Muscle layer of duodenum (tissue), 2 donors: ENCODE data around the gene TRRAP.
A peak's percentile ranks its signal among the peaks of the same experiment; 100 is the strongest.
"Not testable (repeated sequence)": the region's sequence is repeated elsewhere in the genome, so short reads cannot be mapped to it uniquely, and the experiment has no call there.

Experiments used
- H3K27ac ChIP-seq: one replicate; pipeline ENCODE4 v1.7.0; 2013; ENCODE audit warnings: mild to moderate bottlenecking, low read length
- H3K27me3 ChIP-seq: one replicate; pipeline ENCODE4 v1.7.0; 2013; ENCODE audit warnings: low read depth, mild to moderate bottlenecking, control low read depth, low read length
- H3K36me3 ChIP-seq, 2 donors: one replicate each; pipeline ENCODE4 v1.7.0; 2013; ENCODE audit warnings: low read length in 2 of 2, control low read depth in 1 of 2, mild to moderate bottlenecking in 1 of 2; ENCODE audit not compliant: insufficient read depth in 2 of 2, control insufficient read depth in 1 of 2
- H3K4me1 ChIP-seq, 2 donors: one replicate each; pipeline ENCODE4 v1.7.0; 2013; ENCODE audit warnings: low read length in 2 of 2, mild to moderate bottlenecking in 2 of 2, control low read depth in 1 of 2, moderate library complexity in 1 of 2; ENCODE audit not compliant: insufficient read depth in 2 of 2, control insufficient read depth in 1 of 2
- H3K4me3 ChIP-seq, 2 donors: one replicate each; pipeline ENCODE4 v1.7.0; 2013; ENCODE audit warnings: low read length in 2 of 2, low read depth in 1 of 2, mild to moderate bottlenecking in 1 of 2
- H3K9me3 ChIP-seq, 2 donors: one replicate each; pipeline ENCODE4 v1.7.0; 2013; ENCODE audit warnings: low read length in 2 of 2, control low read depth in 1 of 2, mild to moderate bottlenecking in 1 of 2; ENCODE audit not compliant: control insufficient read depth in 1 of 2
- donor health status: healthy.

The TRRAP gene

DNA sequence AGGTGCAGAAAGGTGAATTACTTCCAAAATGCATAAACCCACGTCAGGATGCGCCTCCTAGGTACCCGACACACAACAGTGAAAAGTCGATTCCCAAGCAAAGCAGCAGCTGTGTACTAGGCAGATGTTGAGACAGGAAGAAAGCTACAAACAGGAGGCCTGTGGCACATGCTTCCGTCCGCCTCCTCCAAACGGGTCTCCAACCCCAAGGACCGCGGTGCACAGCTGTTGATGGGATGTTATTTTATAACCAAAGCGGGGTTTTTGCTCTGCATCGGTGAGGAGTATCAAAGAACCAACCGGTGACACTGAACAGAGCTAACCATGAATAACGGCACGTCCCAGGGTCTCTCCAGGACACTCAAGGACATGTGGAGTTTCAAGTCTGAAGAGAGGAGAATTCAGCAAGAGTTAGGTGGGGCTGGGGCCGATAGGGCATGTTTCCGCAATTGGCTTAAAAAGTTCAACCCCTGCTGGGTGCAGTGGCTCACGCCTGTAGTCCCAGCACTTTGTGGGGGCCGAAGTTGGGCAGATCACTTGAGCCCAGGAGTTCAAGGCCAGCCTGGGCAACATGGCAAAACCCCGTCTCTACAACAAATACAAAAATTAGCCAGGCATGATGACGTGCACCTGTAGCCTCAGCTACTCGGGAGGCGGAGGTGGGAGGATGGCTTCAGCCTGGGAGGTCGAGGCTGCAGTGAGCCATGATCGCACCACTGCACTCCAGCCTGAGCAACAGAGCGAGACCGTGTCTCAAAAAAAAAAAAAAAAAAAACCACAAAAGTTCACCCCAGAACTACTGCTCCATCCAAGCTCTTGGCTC, 157.6 kb downstream of the TRRAP start:
- Histone ChIP-seq H3K4me1 (peaks cover 0 to 6% of the 10 kb centered on the region in 2 donors), H3K4me3 (no peak overlapping the region), H3K27ac (no peak overlapping the region), H3K9me3 (no peaks in the 10 kb centered on the region), H3K27me3 (no peaks in the 10 kb centered on the region), H3K36me3 (peaks cover 65 to 93% of the 10 kb centered on the region in 2 donors)

DNA sequence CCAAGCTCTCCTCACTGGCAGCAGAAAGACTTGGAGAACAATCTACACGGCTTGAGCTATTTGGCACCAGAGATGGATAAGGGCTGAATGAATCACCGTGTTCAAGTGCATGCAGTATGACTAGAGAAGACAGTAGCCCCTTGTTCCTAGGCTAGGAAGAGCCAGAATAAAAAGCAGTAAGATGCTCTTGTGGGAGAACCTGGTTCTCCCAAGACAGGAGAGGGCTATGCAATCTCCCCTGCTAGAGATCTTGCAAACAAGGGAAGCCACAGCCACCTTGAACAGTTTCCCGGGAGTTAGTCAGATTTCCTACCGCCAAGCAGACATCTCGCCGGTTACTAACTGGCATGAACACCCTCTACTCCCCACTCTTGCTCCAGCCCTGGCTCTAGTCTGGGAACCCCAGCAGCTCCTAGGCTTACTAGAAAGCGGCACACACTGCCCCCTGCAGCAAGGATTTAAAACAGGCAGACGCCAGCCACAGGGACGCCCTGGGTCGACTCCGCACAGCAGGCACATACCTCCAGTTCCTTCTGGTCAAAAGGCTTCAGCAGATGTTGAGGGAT, 158.3 kb downstream of the TRRAP start:
- Histone ChIP-seq H3K4me3 (no peak overlapping the region), H3K9me3 (no peaks in the 10 kb centered on the region), H3K27me3 (no peaks in the 10 kb centered on the region), H3K4me1 (peaks cover 0 to 13% of the 10 kb centered on the region in 2 donors), H3K36me3 (peaks cover 60 to 93% of the 10 kb centered on the region in 2 donors), H3K27ac (no peak overlapping the region)

DNA sequence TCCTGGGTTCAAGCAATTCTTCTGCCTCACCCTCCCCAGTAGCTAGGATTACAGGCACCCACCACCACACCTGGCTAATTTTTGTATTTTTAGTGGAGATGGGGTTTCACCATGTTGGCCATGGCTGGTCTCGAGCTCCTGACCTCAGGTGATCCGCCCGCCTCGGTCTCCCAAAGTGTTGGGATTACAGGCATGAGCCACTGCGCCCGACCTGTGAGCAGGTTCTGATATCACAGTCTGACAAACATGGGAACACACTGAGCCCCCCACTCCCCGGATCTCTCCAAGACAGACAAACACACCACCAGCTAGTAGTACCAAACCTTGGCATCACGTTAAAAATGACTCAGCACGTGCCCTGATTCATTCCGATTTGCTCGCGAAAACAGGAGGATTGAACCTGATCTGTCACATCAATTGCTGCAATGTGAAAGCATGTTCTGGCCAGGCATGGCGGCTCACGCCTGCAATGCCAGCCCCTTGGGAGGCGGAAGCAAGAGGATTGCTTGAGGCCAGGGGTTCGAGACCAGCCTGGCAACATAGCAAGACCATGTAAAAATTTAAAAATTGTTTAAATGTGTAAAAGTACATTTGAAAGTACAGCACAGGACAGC, 159.1 kb downstream of the TRRAP start:
- Histone ChIP-seq H3K27ac (no peak overlapping the region), H3K27me3 (no peaks in the 10 kb centered on the region), H3K4me3 (no peak overlapping the region), H3K4me1 (peaks cover 0 to 17% of the 10 kb centered on the region in 2 donors), H3K36me3 (peaks cover 60 to 92% of the 10 kb centered on the region in 2 donors), H3K9me3 (no peaks in the 10 kb centered on the region)

DNA sequence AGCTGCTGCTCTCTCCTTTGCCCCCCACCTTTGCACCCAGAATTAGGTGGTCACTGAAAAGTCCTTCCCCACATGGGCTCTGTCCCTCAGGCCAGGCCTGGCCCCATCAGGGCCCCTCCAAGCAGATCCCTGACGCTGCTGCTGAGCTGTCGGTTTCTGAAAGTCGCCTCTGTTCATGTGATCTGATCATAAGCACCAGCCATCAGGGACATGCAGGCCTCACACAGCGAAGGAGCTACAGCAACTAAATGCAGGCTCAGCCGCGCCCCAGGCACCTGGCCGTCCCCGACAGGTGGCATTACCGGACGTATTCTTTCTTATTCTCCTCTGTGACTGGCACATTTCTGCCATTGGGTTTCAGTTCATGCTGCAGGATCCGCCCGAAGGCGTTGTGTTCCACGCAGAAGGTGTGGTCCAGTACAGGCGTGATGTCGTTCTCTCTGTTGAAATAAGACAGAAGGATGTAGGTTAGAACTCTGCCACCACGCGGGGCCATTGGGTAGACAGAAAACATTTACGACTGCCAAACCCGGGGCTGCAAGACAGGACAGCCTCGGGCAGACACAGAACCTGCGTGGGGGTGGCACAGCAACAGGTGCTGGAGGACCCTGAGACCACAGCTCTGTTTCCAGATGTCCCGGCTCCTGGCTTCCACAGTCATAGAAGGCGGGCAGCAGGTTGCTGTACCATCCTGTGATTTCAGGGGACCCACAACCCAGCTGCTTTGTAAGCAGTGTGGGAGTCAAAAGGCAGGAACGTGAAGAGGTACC, 159.9 kb downstream of the TRRAP start:
- Histone ChIP-seq H3K27me3 (no peaks in the 10 kb centered on the region), H3K4me3 (no peak overlapping the region), H3K27ac (no peak overlapping the region), H3K4me1 (peaks cover 0 to 17% of the 10 kb centered on the region in 2 donors), H3K9me3 (no peaks in the 10 kb centered on the region), H3K36me3 (peaks cover 54 to 92% of the 10 kb centered on the region in 2 donors)

DNA sequence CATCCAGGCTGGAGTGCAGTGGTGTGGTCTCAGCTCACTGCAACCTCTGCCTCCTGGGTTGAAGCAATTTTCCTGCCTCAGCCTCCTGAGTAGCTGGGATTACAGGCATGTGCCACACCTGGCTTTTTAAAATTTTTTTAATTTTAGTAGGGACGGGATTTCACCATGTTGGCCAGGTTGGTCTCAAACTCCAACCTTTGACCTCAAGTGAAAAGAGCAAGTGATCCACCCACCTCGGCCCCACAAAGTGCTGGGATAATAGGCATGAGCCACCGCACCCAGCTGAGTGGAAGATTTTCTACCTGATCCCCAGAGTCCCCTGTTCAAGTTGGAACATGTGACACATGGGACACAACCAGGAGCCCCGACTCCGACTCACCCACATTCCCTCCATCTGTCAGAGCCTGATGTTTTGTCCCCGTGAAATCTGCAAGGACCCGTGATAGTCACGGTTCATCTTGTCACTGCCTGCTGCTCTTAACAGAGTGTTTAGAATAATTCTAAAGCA, 161.1 kb downstream of the TRRAP start:
- H3K4me3 ChIP-seq, result no peak overlapping the region
- H3K4me1 ChIP-seq, result peaks cover 0 to 17% of the 10 kb centered on the region in 2 donors
- no peaks in the 10 kb centered on the region for H3K9me3 ChIP-seq
- no peaks in the 10 kb centered on the region for H3K27me3 ChIP-seq
- peaks cover 52 to 92% of the 10 kb centered on the region in 2 donors for H3K36me3 ChIP-seq
- no peak overlapping the region for H3K27ac ChIP-seq

DNA sequence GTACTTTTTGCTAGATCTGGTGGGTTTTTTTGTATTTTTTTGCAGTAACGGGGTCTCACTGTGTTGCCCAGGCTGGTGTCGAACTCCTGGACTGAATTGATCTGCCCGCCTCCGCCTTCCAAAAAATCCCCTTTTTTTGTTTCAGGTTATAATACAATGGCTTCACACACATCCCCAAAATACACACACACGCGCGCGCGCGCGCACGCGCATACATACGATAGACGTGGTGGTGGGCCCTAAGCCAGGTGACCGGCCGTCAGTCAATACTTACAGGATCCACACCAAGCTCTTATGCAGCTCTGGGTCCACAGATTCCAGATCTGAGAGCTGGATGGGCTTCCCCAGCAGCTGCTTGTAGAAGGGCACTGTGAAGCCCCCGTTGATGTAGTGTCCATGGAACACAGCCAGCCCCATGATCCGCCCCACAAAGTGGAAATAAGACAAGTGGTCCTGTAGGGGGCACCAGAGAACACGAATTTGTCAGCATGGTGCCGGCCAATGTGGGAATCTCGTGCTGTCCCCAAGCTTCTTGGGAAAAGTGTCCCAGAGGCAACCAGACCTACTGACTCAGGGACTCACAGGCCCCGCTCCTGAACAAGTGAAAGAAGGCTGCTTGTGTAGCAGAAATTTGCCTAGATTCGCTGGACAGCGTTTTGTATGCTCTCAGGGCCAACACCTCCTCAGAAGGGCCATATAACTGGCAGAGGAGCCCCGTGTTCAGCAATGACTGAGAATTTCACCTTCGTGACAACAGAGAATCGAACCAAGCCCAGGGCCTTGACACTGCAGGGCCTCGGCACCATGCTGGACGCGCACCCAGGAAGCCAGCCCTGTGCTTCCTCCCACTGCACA, 162.0 kb downstream of the TRRAP start:
- Histone ChIP-seq H3K9me3 (no peaks in the 10 kb centered on the region), H3K4me1 (peaks cover 0 to 17% of the 10 kb centered on the region in 2 donors), H3K4me3 (no peak overlapping the region), H3K27ac (peak overlapping the region; percentile 45), H3K36me3 (peaks cover 49 to 92% of the 10 kb centered on the region in 2 donors), H3K27me3 (no peaks in the 10 kb centered on the region)

DNA sequence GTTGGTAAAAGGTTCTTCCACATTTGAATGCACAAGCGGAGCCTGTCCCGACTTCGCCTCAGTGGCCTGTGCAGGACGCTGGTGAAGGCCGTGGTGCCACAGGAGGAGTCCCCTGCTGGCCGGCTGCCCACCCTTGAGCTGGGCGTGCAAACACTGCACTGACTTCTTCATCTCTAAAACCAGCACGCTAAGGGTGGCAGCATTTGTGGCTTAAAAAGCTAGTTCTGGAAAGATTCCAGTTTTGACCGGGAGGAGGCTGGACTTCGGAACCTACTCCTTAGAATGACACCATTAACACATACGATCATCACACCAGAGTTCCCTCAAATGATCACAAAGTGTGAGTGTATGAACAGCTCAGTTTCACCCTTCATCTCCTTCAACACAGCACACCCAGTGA, 163.2 kb downstream of the TRRAP start:
- H3K27me3 ChIP-seq, result no peaks in the 10 kb centered on the region
- no peaks in the 10 kb centered on the region for H3K9me3 ChIP-seq
- no peak overlapping the region for H3K4me3 ChIP-seq
- peaks cover 51 to 90% of the 10 kb centered on the region in 2 donors for H3K36me3 ChIP-seq
- no peak overlapping the region for H3K27ac ChIP-seq
- H3K4me1 ChIP-seq, result peaks cover 0 to 17% of the 10 kb centered on the region in 2 donors

DNA sequence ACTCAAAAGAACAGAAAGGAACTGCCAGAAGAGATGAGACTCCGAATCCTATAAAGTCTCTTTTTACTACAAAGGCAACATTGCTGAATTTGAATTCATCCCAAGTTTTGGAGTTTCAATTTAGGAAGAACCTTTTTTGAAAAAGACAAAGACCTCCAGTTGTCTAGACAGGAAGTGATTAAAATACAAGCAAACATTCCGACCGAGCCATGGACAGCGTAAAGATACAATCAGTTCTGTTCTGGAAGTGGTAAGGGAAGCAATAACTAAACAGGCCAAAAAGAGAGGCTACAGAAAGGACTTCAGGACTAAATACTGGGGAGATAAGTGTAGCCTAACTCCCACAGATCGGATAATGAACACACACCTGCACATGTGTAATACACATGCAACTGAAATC, 164.6 kb downstream of the TRRAP start:
- Histone ChIP-seq H3K36me3 (peaks cover 53 to 90% of the 10 kb centered on the region in 2 donors), H3K4me1 (peaks cover 0 to 17% of the 10 kb centered on the region in 2 donors), H3K27me3 (no peaks in the 10 kb centered on the region), H3K9me3 (no peaks in the 10 kb centered on the region), H3K4me3 (no peak overlapping the region), H3K27ac (no peak overlapping the region)

DNA sequence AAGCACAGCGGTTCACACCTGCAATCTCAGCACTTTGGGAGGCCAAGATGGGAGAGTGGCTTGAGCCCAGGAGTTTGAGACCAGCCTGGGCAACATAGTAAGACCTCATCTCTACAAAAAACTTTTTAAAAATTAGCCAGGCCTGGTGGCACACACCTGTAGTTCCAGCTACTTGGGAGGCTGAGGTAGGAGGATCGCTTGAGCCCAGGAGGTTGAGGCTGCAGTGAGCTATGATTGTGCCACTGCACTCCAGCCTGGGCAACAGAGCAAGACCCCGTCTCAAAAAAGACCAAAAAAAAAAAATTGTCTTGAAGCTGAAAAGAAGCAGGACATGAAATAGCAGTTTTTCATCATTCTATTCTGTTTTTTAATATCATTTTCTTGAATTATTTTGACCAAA, 166.5 kb downstream of the TRRAP start:
- not testable (repeated sequence) for H3K9me3 ChIP-seq, H3K4me3 ChIP-seq, H3K27ac ChIP-seq, H3K27me3 ChIP-seq
- Histone ChIP-seq H3K4me1 (peaks cover 0 to 17% of the 10 kb centered on the region in 2 donors), H3K36me3 (peaks cover 58 to 91% of the 10 kb centered on the region in 2 donors)

DNA sequence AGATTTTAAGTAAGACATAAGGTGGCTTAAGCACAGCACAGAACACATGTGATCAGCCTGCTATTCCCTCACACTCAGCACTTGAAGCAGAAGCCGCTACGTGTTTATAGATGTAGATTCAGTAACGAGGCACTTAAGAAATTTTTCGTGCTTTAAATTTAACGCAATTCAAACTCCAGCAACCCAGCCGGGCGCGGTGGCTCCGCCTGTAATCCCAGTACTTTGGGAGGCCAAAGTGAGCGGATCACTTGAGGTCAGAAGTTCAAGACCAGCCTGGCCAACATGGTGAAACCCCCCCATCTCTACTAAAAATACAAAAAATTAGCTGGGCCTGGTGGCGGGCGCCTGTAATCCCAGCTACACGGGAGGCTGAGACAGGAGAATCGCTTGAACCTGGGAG, 167.9 kb downstream of the TRRAP start:
- peaks cover 66 to 90% of the 10 kb centered on the region in 2 donors for H3K36me3 ChIP-seq
- not testable (repeated sequence) for H3K27ac ChIP-seq, H3K4me1 ChIP-seq, H3K27me3 ChIP-seq, H3K4me3 ChIP-seq, H3K9me3 ChIP-seq
